Measurements from ENCODE around the gene ACOT13. TPM values are rescaled to one million over a fixed set of nuclear protein-coding genes. Genes with fewer than 3 reads are reported as not detected.
"Not testable (repeated sequence)": the region's sequence is repeated elsewhere in the genome, so short reads cannot be mapped to it uniquely, and the experiment has no call there.

The ACOT13 gene
- total RNA-seq, 1 donor from 2014 or later = 3.1 TPM

- no peaks in the 10 kb centered on the region for H3K36me3 ChIP-seq
- intact Hi-C loops (cut with DNase I) = no loop called here
- H3K27ac ChIP-seq = no peak overlapping the region
- no peaks in the 10 kb centered on the region for H3K9me3 ChIP-seq
- H3K4me3 ChIP-seq = no peak overlapping the region
- TF ChIP-seq, protein P1, sequence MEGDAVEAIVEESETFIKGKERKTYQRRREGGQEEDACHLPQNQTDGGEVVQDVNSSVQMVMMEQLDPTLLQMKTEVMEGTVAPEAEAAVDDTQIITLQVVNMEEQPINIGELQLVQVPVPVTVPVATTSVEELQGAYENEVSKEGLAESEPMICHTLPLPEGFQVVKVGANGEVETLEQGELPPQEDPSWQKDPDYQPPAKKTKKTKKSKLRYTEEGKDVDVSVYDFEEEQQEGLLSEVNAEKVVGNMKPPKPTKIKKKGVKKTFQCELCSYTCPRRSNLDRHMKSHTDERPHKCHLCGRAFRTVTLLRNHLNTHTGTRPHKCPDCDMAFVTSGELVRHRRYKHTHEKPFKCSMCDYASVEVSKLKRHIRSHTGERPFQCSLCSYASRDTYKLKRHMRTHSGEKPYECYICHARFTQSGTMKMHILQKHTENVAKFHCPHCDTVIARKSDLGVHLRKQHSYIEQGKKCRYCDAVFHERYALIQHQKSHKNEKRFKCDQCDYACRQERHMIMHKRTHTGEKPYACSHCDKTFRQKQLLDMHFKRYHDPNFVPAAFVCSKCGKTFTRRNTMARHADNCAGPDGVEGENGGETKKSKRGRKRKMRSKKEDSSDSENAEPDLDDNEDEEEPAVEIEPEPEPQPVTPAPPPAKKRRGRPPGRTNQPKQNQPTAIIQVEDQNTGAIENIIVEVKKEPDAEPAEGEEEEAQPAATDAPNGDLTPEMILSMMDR (IDR thresholded peaks at IDR 0.05) = no peak
- no peaks in the 10 kb centered on the region for H3K4me1 ChIP-seq
- no peak for DNase-seq (ENCODE audit: low spot score in 2 of 2)
- no peaks in the 10 kb centered on the region for H3K27me3 ChIP-seq
Measured at GRCh38 chr6:24753545-24753944, 86.7 kb downstream of the ACOT13 start.

GRCh38 chr6:24754378-24754777 lies 87.5 kb downstream of the ACOT13 start:
- intact Hi-C loops (cut with DNase I); H3K4me1 ChIP-seq; H3K27ac ChIP-seq; DNase-seq (ENCODE audit: low spot score in 2 of 2); H3K27me3 ChIP-seq; H3K4me3 ChIP-seq; H3K9me3 ChIP-seq; H3K36me3 ChIP-seq: not testable (repeated sequence)

Other genes starting within 250 kb of the ACOT13 start
- gene GPLD1, start 177.5 kb upstream of the ACOT13 start, total RNA-seq = 3.5 TPM
- gene ALDH5A1, start 172.1 kb upstream of the ACOT13 start, total RNA-seq = 0.21 TPM
- not detected for gene KIAA0319, start 20.9 kb upstream of the ACOT13 start, total RNA-seq
- gene TDP2, start 178 bp upstream of the ACOT13 start, total RNA-seq = 5.6 TPM
- gene C6orf62, start 52.1 kb downstream of the ACOT13 start, total RNA-seq = 29.6 TPM
- 8.1 TPM for gene GMNN, start 107.9 kb downstream of the ACOT13 start, total RNA-seq
- not detected for gene ARMH2, start 131.8 kb downstream of the ACOT13 start, total RNA-seq